HG03066 (cell line): ENCODE data around the gene RBM17.
"Not testable (repeated sequence)": the region's sequence is repeated elsewhere in the genome, so short reads cannot be mapped to it uniquely, and the experiment has no call there.

ENCODE experiments used
- ATAC-seq: cut with Tn5 transposase; IDR thresholded peaks from one replicate; pipeline ENCODE4 v1.9.1; 2021; ENCODE audit warnings: low read depth; ENCODE audit not compliant: unreplicated experiment

RBM17 gene

DNA sequence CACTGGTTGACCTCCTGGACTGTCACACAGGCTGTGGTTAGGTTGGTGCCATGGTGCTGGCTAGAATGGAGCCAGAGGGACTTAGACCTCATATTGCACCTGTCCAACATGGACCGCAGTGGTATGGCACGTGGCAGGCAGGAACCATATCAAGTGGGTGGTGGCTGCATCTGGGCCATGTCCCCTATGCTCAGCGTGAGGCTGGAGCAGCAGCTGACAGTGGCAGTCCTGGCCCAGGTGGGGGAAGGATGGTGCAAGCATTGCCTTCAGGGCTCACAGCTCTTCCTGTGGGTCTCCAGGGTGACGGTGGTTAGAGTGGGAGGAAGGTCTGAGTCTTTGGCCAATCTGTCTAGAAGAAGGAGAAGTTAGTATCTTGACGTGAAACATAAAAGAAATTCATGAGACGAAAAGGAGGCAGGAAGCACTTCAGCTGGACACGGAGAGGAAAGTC is 59.4 kb downstream of the RBM17 start:
- ATAC-seq, result no peak

DNA sequence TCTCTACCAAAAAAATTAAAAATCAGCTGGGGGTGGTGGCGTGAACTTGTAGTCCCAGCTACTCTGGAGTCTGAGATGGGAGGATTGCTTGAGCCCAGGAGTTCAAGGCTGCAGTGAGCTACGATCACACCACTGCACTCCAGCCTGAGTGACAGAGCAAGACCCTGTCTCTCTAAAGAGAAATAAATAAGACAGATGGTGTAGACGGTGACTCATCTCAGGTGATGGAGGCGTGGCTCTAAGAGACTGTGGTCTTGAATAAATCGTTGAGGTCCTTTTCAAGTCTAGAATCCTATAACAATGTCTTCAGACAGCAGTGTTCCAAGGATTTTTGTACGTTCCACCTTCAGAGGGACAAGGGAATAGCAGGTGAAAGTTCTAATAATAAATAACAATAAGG is 60.1 kb downstream of the RBM17 start:
- no peak for ATAC-seq

DNA sequence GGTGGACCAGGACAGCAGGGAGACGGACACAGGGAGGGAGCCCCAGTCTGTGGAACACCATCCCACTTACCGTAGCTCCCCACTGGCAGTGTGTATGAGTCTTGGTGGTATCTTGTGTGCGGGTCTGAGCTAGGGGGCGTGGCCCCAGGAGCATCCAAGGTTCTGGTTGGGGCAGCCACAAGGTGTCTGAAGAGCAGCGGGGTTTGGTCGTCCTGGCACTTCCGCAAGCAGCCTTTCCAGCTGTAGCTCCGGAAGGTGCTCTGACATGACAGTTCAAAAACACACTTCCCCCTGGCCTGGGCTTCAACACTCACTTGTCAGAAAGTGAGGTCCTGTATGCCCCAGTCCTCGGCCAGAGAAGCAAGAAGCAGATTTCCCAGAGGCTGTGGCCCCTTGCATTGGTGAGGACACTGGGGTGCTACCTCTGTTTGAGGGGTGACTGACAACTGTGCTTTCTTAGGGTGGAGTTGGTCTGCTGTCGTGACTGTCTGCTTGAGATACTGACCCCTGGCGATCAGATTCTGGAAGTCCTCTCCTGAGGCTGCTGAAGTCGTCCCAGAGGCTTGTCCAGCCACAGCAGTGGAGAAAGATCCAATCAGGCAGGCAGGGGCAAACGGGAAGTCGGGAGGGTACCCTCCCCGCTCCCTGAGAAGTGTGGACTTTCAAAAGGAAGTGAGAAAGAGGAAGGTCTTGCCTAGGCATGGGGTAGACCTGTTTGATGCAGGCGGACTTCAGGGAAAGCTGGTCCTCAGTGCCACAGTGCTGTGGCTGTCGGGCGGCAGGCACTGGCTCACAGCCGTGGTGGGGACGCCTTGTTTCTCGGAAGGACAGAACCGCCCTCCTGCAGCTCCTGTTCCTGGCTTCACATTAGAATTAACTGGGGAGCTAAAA is 62.5 kb downstream of the RBM17 start:
- peak; percentile 80 for ATAC-seq

DNA sequence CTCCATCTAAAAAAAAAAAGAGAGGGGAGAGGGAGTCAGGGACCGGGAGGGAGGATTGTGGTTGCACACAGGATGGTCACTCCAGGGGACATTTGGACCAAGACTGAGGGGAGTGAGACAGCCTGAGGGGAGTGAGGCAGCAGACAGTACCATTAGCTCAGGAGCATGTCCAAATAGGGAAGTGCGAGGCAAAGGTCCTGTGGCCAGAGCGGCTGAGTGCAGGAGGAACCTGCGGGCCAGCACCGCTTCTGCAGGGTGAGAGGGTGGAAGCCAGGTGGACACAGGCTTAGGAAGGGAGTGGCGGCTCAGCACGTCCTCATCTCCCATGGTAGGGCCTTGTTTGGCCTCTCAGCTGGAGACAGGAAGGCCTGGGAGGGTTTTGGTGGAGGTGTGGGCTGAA is 65.0 kb downstream of the RBM17 start:
- ATAC-seq, result no peak

DNA sequence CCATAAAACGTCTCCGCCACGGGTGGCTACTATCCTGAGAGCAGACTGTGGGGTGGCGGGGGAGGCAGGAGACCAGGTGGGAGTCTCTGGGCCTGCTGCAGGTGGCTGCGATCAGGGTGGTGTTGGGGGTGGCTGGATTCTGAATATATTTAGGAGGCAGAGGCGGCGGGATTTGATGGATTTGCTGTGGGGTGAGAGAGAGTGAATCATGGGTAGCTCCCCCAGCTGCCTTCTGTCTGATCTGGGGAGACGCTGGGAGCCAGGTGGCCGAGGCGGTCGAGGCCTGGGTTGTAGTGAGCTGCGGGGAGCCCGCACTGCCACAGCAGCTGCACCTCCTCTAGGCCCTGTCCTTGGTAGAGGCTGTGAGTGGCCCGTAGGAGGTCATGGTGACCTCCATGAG is 65.7 kb downstream of the RBM17 start:
- ATAC-seq, result no peak

DNA sequence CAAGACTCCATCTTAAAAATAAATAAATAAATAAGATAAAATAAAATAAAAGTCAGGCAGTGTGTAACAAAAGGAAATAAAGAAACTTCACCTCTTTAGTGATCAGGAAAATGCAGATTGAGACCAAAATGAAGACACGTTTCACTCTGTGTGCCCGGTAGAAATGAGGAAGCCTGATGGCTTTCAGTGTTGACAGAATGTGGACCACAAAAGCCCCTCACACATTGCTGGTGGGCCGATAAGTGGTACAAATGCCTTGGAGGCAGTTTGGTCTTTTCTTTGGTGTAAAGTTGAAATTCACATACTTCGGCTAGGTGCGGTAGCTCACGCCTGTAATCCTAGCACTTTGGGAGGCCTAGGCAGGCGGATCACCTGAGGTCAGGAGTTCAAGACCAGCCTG is 69.4 kb downstream of the RBM17 start:
- ATAC-seq, result no peak

DNA sequence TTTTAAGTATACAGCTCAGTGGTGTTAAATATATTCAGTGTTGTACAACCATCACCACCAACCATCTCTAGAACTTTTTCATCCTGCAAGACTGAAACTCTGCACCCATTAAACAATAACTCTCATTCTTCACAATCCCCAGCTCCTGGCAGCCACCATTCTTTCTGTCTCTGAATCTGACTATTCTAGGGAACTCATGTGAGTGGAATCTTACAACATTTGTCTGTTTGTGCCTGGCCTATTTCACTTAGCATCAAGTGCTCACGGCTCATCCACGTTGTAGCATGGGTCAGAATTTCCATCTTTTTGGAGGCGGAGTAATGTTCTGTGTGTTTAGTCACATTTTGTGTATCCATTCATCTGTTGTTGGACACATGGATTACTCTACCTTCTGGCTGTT is 73.1 kb downstream of the RBM17 start:
- ATAC-seq, result no peak

DNA sequence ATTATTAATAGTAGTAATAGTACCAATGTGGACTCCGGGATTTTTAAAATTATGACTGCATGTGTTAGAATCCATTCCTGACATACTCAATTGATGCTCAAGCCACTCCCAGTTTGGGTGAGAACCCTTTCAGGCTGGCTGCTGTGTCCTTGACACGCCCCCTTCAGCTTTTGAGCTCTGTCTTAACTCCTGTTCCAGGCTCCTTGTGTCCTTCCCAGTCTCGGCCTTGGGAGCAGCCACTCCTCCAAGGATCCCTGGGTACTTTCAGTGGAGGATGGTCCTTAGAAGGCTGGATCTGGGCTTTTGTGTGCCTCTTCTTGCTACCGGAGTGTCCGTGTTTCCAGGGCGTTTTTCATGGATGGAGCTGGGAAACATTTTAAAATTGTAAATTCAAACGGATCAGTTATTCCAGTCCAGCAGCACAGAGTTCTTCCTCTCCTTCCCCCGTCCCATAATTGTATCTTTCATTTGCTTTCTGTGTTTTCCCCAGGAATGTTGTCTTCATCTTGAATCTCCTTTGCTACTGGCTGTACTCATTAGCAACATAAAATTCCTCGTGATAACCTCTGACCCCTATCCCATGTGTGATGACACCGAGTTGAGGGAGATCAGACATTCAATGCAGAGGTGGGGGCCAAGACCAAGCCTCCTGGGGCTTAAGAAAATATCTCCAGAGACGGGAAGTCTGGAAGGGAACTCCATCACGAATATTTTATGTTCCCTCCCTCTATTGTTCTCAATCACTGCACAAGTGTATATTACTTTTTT is 73.9 kb downstream of the RBM17 start:
- ATAC-seq, result no peak

DNA sequence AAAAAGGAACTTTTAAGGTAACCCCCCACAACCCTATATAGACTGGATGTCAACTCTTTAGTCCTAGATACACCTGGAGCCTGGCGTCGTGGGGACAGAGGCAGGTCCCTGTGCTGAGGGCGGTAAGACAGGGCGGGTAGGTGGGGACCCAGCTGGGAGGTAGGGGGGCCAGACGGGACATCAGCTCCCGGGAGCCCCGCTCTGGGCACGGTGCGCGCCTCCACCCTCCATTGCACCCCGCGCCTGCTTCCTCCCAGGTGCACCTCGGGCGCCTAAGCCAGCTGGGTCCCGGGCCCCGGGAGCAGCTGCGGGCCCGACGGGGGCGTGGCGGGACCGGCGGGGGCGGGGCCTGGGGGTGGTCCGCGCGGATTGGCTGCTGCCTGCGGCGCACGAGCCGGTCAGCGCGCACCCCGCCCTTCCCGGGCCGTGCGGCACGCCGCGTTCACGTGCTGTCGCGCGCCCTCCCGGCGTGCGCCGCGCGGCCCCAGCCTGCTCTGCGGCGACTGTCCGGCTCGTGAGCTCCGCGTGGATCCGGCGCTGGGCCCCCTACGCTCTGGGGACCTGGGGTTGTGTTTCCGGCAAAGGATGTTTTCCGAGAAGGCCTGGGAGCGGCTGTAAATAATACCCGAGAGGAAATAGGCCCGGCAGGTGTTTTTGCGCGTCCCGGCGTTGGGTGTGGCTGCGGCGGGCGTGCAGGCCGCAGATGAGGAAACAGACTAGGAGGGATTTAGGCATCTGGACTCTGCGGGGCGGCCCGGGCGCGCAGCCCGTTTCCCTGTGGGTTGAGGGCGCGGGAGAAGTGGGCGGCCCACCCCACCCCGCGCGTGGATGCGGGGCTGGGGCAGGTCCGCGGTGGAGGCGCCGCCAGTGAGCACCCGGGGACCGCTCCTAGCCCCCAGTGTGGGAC is 74.8 kb downstream of the RBM17 start:
- ATAC-seq, result peak; percentile 79

DNA sequence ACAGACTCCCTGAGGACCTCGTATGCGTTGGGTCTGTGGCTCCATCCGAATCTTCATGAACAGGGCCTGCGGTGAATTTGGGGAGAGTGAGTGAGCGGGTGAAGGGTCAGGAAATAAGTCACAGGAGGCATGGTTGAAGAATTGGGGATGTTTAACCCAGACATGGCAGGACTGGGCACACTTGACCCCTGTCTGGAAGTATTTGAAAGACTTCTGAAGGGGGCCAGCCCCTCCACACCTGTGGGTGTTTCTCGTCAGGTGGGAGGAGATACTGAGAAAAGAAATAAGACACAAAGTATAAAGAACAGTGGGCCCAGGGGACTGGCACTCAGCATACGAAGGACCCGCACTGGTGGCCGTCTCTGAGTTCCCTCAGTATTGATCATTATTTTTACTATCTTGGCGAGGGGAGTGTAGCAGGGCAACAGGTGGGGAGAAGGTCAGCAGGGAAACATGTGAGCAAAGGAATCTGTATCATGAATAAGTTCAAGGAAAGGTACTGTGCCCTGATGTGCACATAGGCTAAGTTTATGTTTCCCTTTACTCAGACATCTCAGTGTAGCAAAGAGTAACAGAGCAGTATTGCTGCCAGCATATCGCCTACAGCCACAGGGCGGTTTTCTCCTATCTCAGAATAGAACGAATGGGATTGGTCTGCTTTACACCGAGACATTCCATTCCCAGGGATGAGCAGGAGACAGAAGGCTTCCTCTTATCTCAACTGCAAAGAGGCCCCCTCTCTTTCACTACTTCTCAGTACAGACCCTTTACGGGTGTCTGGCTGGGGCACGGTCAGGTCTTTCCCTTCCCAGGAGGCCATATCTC is 75.6 kb downstream of the RBM17 start:
- peak; percentile 16 for ATAC-seq

DNA sequence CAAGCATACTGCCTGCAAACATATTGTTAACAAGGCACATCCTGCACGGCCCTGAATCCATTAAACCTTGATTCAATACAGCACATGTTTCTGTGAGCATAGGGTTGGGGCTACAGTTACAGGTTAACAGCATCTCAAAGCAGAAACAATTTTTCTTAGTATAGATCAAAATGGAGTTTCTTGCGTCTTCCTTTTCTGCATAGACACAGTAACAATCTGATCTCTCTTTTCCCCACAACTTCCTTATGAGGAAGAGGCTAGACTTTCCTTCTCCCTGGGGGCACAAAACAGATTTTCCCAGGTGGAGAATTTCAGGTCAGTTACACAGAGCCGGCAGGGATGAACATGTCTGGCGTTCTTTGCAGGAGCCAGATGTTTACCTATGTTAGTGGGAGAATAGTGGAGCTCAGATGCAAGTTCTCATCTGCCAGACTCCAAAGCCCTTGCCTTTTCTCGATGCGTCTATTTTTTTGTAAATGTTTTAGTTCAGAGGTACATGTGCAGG is 76.4 kb downstream of the RBM17 start:
- no peak for ATAC-seq

DNA sequence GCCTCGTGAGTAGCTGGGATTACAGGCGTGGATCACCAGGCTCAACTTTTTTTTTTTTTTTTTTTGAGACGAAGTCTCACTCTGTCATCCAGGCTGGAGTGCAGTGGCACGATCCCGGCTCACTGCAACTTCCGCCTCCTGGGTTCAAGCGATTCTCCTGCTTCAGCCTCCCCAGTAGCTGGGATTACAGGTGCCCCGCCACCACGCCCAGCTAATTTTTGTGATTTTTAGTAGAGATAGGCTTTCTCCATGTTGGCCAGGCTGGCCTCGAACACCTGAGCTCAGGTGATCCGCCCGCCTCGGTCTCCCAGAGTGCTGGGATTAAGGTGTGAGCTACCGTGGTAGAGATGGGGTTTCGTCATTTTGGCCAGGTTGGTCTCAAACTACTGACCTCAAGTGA is 77.1 kb downstream of the RBM17 start:
- ATAC-seq, result not testable (repeated sequence)
